Esophagus muscularis mucosa (tissue), 3 donors: ENCODE data around the gene SLC19A3.

Experiments
- CTCF ChIP-seq, 3 experiments: fragments of 200-600 bp in 2 of 3; fragments of 450-650 bp in 1 of 3; sonication (generic) in 2 of 3; IDR thresholded peaks; one replicate each; pipeline ENCODE4 v1.5.1; 2017 to 2019; ENCODE audit warnings: antibody characterized with exemption in 3 of 3, mild to moderate bottlenecking in 2 of 3, moderate library complexity in 1 of 3
- POLR2A ChIP-seq: fragments of 450-650 bp; IDR thresholded peaks from one replicate; pipeline ENCODE4 v1.6.1; 2017; ENCODE audit warnings: antibody characterized with exemption, moderate library complexity, mild to moderate bottlenecking, low read depth
- POLR2AphosphoS5 ChIP-seq, 2 donors: sonication (generic); formaldehyde crosslinking; IDR thresholded peaks; one replicate each; pipeline ENCODE4 v1.6.1; 2017; ENCODE audit warnings: antibody characterized with exemption in 2 of 2

DNA sequence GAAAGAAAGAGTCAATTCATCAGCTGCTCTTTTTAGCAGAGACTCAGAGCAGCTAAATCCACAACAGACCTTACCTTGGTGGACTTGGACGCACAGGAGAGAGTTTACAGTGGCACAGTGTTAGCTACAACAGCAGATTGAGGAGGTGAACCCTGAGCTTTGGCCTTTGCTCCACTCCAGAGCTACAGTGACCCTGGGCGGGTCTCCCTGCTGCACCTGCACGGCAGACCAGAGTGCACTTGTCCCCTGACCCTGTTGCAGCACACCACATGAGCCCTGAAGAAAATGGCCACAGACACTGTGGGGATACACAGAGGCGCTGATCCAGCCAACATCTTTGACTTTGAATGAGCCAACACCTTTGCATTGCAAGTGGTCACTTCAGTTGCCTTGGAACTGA lies 11.0 kb downstream of the SLC19A3 start:
- no peak for TF ChIP-seq CTCF (IDR thresholded peaks at IDR 0.05)
- TF ChIP-seq POLR2AphosphoS5 (IDR thresholded peaks at IDR 0.05): no peak
- TF ChIP-seq POLR2A: no peak
